A673 (cell line): Measurements from ENCODE around the gene ADAM8. TPM values are rescaled to one million over a fixed set of nuclear protein-coding genes. Genes with fewer than 3 reads are reported as not detected.

Source experiments
- BruUV-seq: library from RNA; stranded (reverse); fragments of 400-500 nt; replicated peaks from 2 replicates; lab custom pipeline; 2021; lab: Mats Ljungman, UMichigan
- CTCF ChIA-PET: fragments of 300-600 bp; sonication (Branson Sonifier 250); formaldehyde crosslinking; loops from one replicate; lab custom pipeline; 2022; ENCODE audit warnings: antibody characterized with exemption; lab: Charles Lee
- POLR2A ChIA-PET: fragments of 300-600 bp; sonication (Branson Sonifier 250); formaldehyde crosslinking; loops from one replicate; lab custom pipeline; 2022; ENCODE audit warnings: antibody characterized with exemption; ENCODE audit not compliant: low non-redundant PET; lab: Charles Lee
- DNase-seq: peaks from one replicate; pipeline ENCODE4 v3.0.0-alpha.2; 2015; ENCODE audit warnings: low spot score
- H3K27ac ChIP-seq: fragments of 200-600 bp; sonication (generic); 2 replicates; pipeline ENCODE4 v1.5.1; 2016; ENCODE audit warnings: mixed run types, low read depth, mild to moderate bottlenecking, mixed read lengths, antibody characterized with exemption, low read length; ENCODE audit not compliant: poor library complexity, severe bottlenecking
- H3K27me3 ChIP-seq: fragments of 200-600 bp; sonication (generic); replicated peaks from 2 replicates; pipeline ENCODE4 v1.6.1; 2017; ENCODE audit warnings: mixed run types, low read depth, mild to moderate bottlenecking, mixed read lengths, antibody characterized with exemption, low read length; ENCODE audit not compliant: insufficient read depth, poor library complexity
- H3K36me3 ChIP-seq: fragments of 200-600 bp; sonication (generic); 2 replicates; pipeline ENCODE4 v1.6.1; 2016; ENCODE audit warnings: mixed run types, mild to moderate bottlenecking, mixed read lengths, antibody characterized with exemption, low read length; ENCODE audit not compliant: insufficient read depth, poor library complexity, severe bottlenecking
- H3K4me1 ChIP-seq: fragments of 200-600 bp; sonication (generic); 2 replicates; pipeline ENCODE4 v1.6.1; 2017; ENCODE audit warnings: mixed run types, mild to moderate bottlenecking, mixed read lengths, antibody characterized with exemption, low read length; ENCODE audit not compliant: insufficient read depth, poor library complexity, severe bottlenecking
- H3K4me3 ChIP-seq: fragments of 200-600 bp; sonication (generic); 2 replicates; pipeline ENCODE4 v1.5.1; 2016; ENCODE audit warnings: low read depth, mixed run types, mild to moderate bottlenecking, mixed read lengths, low read length; ENCODE audit not compliant: poor library complexity, severe bottlenecking
- H3K9me3 ChIP-seq: fragments of 200-600 bp; sonication (generic); 2 replicates; pipeline ENCODE4 v1.6.1; 2016; ENCODE audit warnings: mixed run types, low read depth, mild to moderate bottlenecking, mixed read lengths, antibody characterized with exemption, low read length; ENCODE audit not compliant: poor library complexity, severe bottlenecking
- EZH2 ChIP-seq: fragments of 200-600 bp; sonication (generic); IDR thresholded peaks from 2 replicates; pipeline ENCODE4 v1.6.1; 2017; ENCODE audit warnings: borderline replicate concordance, low read depth, mild to moderate bottlenecking, mixed read lengths, antibody characterized with exemption, low read length; ENCODE audit not compliant: poor library complexity, severe bottlenecking
- intact Hi-C: fragments of 100-400 bp; cut with micrococcal nuclease; formaldehyde crosslinking; loops from one replicate; pipeline ENCODE4 v1.10.0; 2022; ENCODE audit not compliant: unreplicated experiment
- total RNA-seq: library from RNA; stranded (reverse); gene quantifications from 2 replicates; pipeline ENCODE4 v1.2.3, GENCODE V29; 2021
- TF ChIP-seq, protein P1 (sequence below): fragments of 300-800, 200-600 bp; sonication (generic); conservative IDR thresholded peaks from 2 replicates; pipeline ENCODE4 v1.5.1; 2017; ENCODE audit warnings: low read depth, mild to moderate bottlenecking, antibody characterized with exemption, low read length, moderate library complexity, mixed read lengths

The ADAM8 gene
- total RNA-seq, 1 experiment from 2014 or later = 1.2 TPM

GRCh38 chr10:133306941-133307379, 30.3 kb upstream of the ADAM8 start:
- DNase-seq = no peak
- peak overlapping the region; percentile 37 for H3K27ac ChIP-seq
- H3K4me3 ChIP-seq = no peak overlapping the region
- TF ChIP-seq EZH2 = no peak
- TF ChIP-seq, protein P1, sequence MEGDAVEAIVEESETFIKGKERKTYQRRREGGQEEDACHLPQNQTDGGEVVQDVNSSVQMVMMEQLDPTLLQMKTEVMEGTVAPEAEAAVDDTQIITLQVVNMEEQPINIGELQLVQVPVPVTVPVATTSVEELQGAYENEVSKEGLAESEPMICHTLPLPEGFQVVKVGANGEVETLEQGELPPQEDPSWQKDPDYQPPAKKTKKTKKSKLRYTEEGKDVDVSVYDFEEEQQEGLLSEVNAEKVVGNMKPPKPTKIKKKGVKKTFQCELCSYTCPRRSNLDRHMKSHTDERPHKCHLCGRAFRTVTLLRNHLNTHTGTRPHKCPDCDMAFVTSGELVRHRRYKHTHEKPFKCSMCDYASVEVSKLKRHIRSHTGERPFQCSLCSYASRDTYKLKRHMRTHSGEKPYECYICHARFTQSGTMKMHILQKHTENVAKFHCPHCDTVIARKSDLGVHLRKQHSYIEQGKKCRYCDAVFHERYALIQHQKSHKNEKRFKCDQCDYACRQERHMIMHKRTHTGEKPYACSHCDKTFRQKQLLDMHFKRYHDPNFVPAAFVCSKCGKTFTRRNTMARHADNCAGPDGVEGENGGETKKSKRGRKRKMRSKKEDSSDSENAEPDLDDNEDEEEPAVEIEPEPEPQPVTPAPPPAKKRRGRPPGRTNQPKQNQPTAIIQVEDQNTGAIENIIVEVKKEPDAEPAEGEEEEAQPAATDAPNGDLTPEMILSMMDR = no peak
- intact Hi-C loops = no loop called here
- no peaks in the 10 kb centered on the region for H3K27me3 ChIP-seq
- no peaks in the 10 kb centered on the region for H3K9me3 ChIP-seq
- ChIA-PET POLR2A (no interaction called here), CTCF (no interaction called here)
- BruUV-seq = no TSS peak
- H3K4me1 ChIP-seq = peaks cover 3% of the 10 kb centered on the region
- H3K36me3 ChIP-seq = peaks cover 14% of the 10 kb centered on the region

DNA sequence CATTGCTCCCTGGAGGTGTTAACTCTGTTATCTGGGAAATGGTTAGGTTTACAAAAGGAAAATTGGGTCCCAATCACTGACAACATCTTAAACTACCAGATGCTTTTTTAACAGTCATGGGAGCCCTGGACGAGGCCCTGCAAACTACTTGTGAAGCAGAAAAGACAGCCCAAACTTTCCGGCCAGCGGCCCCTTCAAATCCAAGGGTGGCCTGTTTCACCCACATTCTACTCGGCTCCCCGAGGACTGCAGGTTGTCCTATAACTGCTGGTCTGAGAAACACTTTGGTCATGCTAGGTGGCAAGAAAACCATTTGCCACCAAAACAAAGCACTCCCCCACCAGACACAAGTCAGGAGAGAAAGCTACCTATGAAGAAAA, 29.4 kb upstream of the ADAM8 start:
- intact Hi-C loops = no loop called here
- no peaks in the 10 kb centered on the region for H3K27me3 ChIP-seq
- H3K27ac ChIP-seq = no peak overlapping the region
- peaks cover 12% of the 10 kb centered on the region for H3K36me3 ChIP-seq
- H3K4me1 ChIP-seq = peaks cover 3% of the 10 kb centered on the region
- H3K4me3 ChIP-seq = no peak overlapping the region
- no peak for DNase-seq
- POLR2A ChIA-PET = no interaction called here
- no peaks in the 10 kb centered on the region for H3K9me3 ChIP-seq
- BruUV-seq = no TSS peak
- CTCF ChIA-PET = no interaction called here
- TF ChIP-seq EZH2 = no peak
- TF ChIP-seq, protein P1 = no peak

DNA sequence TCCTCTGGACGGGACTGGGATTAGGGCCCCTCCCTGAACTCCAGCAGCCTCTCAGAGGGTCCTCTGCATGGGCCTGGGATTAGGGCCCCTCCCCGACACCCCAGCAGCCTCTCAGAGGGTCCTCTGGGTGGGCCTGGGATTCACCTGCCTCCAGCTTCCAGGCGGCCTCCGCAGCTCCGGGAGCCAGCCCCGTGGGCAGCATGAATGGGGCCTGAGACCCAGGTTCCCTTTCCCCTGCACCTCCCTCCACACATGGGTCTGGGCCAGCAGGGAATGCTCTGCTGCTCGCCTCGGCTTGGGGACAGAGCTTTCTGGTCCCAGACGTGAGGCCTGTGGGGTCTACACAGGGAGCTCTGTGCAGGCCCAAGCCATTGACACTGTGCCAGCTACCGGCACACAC, 26.5 kb upstream of the ADAM8 start:
- ChIA-PET POLR2A (no interaction called here), CTCF (no interaction called here)
- no peaks in the 10 kb centered on the region for H3K9me3 ChIP-seq
- no peaks in the 10 kb centered on the region for H3K4me1 ChIP-seq
- peaks cover 26% of the 10 kb centered on the region for H3K36me3 ChIP-seq
- no peak overlapping the region for H3K27ac ChIP-seq
- no peak for DNase-seq
- intact Hi-C loops = no loop called here
- TF ChIP-seq, protein P1 = no peak
- TF ChIP-seq EZH2 = no peak
- no peak overlapping the region for H3K4me3 ChIP-seq
- H3K27me3 ChIP-seq = no peaks in the 10 kb centered on the region
- BruUV-seq = no TSS peak
